Hepatocyte (in vitro differentiated cells): ENCODE data around the gene BLOC1S1.

ENCODE experiments used
- EZH2phosphoT487 ChIP-seq: fragments of 200-600 bp; sonication (generic); IDR thresholded peaks from one replicate; pipeline ENCODE4 v1.6.1; 2018; ENCODE audit warnings: antibody characterized with exemption, mild to moderate bottlenecking, low read depth, moderate library complexity; ENCODE audit not compliant: unreplicated experiment, severe bottlenecking
- TF ChIP-seq, protein P1 (sequence below): fragments of 200-600 bp; sonication (generic); IDR thresholded peaks from 2 replicates; pipeline ENCODE4 v1.5.1; 2016; ENCODE audit warnings: antibody characterized with exemption, mild to moderate bottlenecking; ENCODE audit not compliant: poor library complexity

DNA sequence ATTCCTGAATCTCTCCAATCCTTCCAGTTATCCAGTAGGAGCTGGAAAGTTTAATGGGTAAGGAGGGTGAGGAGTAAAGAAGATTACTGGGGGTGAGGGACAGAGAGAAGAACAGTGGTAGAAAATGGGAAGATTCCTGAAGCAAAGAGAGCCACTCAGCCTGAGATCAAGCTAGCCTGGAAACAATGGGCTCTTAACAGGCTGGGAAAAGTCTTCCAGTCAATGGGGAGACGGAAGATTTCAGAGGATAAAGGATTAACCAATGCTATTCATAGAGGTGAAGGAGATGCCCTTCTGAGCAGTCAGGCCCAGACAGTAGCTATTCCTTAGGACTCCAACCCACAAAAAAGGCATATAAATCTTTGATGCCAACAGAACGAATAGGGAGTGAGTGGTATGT lies 41.9 kb downstream of the BLOC1S1 start:
- TF ChIP-seq EZH2phosphoT487, result no peak
- TF ChIP-seq, protein P1, sequence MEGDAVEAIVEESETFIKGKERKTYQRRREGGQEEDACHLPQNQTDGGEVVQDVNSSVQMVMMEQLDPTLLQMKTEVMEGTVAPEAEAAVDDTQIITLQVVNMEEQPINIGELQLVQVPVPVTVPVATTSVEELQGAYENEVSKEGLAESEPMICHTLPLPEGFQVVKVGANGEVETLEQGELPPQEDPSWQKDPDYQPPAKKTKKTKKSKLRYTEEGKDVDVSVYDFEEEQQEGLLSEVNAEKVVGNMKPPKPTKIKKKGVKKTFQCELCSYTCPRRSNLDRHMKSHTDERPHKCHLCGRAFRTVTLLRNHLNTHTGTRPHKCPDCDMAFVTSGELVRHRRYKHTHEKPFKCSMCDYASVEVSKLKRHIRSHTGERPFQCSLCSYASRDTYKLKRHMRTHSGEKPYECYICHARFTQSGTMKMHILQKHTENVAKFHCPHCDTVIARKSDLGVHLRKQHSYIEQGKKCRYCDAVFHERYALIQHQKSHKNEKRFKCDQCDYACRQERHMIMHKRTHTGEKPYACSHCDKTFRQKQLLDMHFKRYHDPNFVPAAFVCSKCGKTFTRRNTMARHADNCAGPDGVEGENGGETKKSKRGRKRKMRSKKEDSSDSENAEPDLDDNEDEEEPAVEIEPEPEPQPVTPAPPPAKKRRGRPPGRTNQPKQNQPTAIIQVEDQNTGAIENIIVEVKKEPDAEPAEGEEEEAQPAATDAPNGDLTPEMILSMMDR, result no peak
